HG02852 (cell line): Measurements from ENCODE around the gene SLC25A34.

Source experiments
- ATAC-seq: cut with Tn5 transposase; IDR thresholded peaks from one replicate; pipeline ENCODE4 v1.9.1; 2021; ENCODE audit warnings: mild to moderate bottlenecking, moderate library complexity; ENCODE audit not compliant: unreplicated experiment

The SLC25A34 gene

GRCh38 chr1:15712168-15712567 lies 23.9 kb upstream of the SLC25A34 start:
- no peak for ATAC-seq

GRCh38 chr1:15714406-15715136 lies 21.5 kb upstream of the SLC25A34 start:
- no peak for ATAC-seq

DNA sequence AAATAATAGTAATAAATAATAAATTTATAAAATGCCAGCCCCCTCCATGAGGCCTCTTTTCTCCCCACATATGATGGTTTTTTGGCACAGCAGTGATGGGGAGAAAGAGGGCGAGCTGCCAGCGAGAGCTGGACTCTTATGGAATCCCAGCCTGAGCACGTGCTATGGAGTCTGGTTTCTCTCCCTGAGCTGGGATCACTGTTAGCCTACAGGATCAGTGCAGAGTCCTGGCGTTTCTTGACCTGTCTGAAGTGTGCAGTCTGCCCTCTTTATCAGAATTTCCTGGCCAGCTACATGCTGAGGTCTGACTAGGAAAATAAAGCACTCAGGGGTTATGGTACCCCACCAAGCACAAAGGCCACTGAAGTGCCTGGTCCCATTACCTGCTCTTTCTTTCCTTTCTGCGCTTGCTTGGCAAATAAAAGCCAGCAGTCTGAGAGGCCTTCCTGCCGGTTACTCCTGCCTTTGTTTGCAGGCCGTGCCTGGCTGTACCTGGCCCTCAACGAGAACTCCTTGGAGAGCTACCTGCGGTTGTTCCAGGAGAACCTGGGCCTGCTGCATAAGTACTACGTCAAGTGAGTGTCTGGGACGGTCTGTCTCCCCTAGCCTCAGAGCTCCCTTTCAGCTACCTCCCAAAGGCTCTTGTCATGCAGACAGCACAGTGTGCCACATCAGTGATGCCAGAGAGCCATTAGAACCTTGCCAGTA lies 18.5 kb upstream of the SLC25A34 start:
- ATAC-seq: no peak

- no peak for ATAC-seq
These were observed 17.9 kb upstream of the SLC25A34 start for GRCh38 chr1:15718199-15718601.

GRCh38 chr1:15719381-15720120 lies 16.5 kb upstream of the SLC25A34 start:
- ATAC-seq: no peak

DNA sequence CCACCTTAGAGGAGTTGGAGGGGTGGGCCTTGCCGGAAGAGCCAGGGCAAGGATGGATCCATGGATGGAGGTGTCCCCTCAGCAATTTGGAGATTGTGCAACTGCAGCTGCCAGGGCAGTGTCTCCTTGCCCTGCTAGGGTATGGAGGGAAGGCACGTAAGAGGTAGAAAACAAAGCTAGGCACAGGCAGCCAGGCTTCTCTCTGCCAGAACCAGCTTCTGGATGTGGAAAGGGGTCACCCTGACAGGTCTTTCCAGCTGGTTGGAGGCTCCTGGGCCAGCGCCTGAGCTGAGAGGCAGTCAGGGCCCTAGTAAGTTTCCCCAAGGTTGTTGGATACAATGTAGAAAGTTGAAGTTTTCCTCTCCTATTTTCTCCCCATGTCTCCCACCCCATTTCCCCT lies 15.2 kb upstream of the SLC25A34 start:
- ATAC-seq: no peak

GRCh38 chr1:15722411-15722810 lies 13.6 kb upstream of the SLC25A34 start:
- no peak for ATAC-seq

GRCh38 chr1:15722836-15723532 lies 13.1 kb upstream of the SLC25A34 start:
- ATAC-seq: no peak

- no peak for ATAC-seq
These were observed 12.3 kb upstream of the SLC25A34 start for GRCh38 chr1:15723631-15724246.

DNA sequence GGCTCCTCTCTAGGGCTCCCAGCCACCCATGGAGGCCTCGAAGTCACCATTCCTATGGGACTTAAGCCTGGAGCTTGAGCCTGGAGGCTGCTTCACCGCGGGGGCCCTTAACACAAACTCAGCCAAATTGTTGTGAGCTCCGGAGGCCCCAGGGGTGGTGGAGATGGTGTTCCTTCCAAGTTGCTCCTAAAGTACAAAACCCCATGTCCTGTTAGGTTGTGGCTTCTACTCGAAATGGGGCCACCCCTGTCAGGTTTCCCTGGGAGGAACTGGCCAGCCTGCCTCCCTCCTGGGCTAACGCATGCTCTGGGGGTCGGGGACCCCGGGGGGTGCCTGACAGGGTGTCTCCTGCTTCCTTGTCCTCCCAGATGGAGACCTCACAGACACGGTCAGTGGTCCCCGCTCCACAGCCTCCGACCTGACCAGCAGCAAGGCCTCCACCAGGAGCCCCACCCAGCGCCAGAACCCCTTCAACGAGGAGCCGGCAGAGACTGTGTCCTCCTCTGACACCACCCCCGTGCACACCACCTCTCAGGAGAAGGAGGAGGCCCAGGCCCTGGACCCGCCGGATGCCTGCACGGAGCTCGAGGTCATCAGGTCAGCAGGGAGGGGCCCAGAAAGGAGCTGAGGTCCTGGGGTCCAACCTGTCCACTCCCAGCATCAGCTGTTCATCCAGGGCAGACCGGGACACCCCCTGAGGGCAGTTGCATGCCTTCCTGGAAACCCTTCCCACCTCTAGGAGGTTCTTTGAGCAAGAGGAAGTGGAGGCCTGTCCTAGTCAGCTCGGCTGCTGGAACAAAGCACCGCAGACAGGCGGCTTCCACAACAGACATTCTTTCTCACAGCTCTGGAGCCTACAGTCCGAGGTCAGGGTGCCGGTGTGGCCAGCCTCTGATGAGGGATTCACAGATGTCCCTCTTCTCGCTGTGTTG lies 10.8 kb upstream of the SLC25A34 start:
- no peak for ATAC-seq

DNA sequence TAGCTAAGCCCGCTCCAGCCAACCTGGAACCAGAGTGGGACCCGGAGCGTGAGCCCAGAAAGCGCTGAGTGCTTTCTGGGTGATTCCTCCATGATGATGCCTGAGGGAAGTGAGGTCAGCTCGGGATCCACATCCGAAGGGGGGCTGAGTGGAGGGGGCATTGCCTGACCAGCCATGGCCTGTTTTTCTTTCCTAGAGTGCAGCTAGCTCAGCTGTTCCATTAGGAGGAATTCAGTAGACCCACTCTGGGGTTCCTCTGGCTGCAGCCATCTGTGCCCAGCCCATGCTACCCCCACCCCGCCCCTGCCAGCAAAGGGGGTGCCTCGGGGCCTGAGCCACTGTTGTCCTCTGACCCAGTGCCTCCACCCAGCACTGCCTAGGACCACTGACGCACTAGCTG lies 9.6 kb upstream of the SLC25A34 start:
- ATAC-seq: no peak

GRCh38 chr1:15727021-15727420 lies 9.0 kb upstream of the SLC25A34 start:
- ATAC-seq: no peak

GRCh38 chr1:15727424-15727823 lies 8.6 kb upstream of the SLC25A34 start:
- ATAC-seq: no peak

DNA sequence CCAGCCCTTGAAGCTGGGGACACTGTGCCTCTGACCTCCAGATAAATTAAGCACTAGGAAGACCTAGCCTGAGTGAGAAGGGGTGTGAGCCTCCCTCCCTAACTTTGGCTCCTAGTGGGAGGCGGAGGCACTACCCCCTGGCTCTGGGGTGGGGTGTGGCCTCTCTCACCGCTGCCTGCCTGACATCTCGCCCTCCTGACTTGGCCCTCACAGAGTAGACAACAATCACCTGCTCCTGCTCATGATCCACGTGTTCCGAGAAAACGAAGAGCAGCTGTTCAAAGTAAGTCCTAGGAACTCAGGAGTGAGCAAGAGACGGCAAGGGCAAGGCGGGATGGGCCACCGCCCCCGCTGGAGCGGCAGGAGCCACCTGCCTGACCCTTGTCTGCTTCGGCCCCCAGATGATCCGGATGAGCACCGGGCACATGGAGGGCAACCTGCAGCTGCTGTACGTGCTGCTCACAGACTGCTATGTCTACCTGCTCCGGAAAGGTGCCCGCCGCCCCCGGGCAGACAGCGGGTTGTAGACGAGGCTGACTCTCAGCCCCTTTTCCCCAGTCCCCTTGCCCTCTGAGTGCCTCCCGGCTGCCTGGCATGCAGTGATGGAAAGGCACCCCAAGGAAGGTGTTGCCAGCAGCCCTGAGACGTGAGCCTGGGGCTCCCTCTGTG lies 8.1 kb upstream of the SLC25A34 start:
- no peak for ATAC-seq

DNA sequence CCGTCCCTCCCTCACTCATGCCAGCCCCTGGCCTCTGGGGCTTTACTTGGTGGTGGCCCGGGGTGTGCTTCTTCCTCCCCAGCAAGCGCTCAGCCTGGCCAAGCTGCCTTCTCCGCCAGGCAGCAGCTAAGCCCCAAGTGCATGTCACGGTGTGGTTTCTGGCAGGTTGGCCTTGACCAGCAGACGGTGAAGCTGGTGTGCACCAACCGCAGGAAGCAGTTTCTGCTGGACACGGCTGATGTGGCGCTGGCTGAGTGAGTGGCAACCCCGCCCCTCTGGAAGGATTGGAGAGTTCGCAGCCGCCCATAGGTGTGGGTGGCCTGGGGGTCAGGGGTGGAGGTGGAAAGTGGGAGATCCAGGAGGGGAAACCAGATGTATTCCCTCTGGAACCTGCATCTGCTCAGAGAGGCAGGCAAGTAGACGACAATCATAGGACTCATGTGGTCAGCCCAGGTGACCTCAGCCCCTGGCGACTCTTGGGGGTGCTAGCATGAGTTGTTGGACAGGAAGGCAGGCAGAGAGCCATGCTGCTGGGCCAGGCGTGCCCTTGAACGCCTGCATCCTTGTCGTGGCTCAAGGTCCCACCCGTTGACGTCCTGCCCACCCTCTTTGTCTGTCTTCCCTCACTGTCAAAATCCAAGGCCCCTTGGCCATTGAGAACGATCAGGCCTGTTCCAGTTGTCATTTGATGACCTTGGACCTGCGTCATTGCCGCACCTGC lies 7.0 kb upstream of the SLC25A34 start:
- no peak for ATAC-seq

GRCh38 chr1:15730423-15730822 lies 5.6 kb upstream of the SLC25A34 start:
- no peak for ATAC-seq

- no peak for ATAC-seq
These were observed 5.1 kb upstream of the SLC25A34 start for GRCh38 chr1:15730936-15731335.
